NCI-H1436 (cell line): Measurements from ENCODE around the gene DUSP22.

ENCODE experiments used
- DNase-seq: peaks from one replicate; lab custom pipeline; 2025; lab: John Stamatoyannopoulos, UW

The DUSP22 gene

DNA sequence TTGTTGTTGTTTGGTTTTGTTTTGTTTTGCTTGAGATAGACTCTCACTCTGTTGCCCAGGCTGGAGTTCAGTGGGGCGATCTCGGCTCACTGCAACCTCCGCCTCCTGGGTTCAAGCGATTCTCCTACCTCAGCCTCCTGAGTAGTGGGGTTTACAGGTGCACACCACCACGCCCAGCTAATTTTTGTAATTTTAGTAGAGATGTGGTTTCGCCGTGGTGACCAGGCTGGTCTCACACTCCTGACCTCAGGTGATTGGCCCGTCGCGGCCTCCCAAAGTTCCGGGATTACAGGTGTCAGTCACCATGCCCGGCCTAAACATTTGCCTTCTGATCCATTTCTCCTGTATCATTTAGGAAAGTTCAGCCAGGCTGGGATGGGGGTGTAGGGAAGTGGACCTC lies 17.7 kb downstream of the DUSP22 start:
- no peak for DNase-seq

DNA sequence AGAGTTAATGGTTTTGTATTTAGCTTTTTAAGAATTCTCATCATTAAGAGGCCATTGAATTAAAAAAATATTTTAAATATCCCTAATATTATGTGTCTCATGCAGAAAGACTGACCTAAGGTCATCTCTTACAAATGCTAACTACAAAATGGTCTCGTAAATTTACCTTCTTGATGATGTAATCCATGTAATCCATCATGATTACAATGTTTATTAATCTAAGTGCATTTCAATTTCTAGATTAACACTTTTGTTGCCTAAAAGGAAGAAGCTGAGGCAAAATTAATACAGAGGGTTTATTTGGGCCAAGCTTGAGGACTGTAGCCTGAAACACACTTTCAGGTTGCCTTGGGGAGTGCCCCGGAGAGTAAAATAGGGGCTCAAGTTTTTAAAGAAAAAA lies 18.4 kb downstream of the DUSP22 start:
- DNase-seq: no peak

DNA sequence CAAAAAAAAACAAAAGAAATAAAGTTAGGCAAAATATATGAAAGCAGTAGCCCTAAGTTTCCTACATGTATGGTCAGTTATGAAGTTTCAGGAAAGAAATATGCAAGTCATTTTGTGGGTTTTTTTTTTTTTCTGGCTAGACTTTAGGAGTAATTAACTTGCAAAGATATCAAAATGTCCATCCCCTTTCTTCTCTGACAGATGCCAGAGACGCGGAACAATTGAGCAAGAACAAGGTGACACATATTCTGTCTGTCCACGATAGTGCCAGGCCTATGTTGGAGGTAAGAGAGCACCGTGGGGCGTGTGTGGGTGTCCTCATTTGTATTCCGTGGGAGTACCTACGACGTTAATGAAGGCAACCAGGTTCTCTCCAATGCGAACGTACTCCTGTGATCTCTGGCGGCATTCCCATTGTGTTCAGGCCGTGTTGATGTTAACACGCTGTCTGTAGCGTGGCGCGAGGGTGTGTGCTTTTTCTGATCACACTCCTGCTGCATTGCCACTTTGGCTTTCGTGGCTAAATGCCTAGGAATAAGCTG lies 19.5 kb downstream of the DUSP22 start:
- no peak for DNase-seq

DNA sequence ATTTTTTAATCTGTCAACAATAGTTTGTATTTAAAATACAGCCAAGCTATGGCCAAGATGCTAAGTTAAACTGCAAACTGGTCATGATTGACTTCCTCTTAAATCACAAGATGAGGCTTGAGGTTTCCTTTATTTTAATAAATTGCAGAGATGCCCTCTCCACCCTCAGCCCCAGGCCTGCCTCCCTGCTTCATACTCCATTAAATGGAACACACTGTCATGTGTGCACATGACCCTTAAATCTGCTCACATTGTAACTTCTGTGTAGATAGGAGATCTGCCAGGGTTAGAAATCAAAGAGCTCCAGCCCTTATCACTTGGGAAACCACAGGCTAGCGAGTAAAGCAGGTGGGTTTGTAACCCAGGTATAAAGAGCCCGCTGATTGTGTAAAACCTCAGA lies 20.8 kb downstream of the DUSP22 start:
- DNase-seq: no peak

DNA sequence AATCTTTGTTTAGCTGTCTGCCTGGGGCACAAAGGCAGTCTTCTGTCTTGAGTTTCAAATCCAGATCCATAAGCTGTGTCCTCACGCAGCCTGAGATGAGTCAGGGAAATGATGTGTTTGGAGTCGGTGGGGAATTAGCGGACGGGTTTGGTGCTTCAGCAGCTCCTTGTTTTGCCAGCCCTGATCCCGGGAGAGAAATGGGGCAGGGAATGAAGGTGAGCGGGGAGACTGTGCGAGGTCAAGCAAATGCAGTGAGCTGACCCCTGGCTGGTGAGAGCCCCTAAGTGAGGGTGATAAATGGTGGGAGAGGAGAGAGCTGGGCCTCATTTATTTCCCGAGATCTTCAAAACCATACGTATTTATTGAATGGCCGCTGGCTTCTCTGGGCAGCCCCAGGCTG lies 21.6 kb downstream of the DUSP22 start:
- DNase-seq: no peak

DNA sequence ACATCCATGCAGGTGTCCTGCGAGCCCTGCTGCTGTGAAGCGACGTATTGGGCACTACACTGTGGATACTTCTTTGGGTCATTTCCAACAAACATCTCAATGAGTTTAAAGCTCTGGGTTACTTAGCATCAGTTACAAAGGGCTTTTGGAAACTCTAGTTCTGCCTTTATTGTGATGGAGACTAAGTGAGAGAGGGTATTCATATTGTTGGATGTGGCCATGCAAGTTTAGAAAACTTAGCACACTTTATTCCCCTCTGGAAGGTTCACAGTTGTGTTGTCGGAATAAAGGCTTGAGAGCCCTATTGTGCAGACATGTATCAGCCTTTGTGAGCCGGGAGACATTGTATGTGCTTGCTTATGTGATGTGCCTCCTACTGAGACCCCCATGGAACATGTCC lies 22.1 kb downstream of the DUSP22 start:
- DNase-seq: no peak

DNA sequence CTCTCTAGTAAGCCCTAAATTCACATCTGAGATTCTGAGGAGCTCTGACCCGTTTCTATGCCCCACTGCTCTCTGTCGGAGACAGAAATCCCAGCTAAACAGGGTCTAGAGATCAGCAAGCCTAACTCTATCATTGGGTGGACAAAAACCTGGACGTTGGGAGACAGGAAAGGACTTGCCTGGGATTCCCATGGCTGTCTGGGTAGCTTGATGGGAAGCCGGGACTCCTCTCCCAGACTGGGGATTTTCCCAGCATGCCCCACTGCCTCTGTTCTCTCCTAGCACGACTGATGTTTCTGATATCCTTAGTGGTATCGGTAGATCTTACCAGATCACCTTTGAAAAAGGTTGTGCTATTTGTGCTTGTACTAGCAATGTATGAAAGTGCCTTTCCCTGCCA lies 22.9 kb downstream of the DUSP22 start:
- DNase-seq: no peak

DNA sequence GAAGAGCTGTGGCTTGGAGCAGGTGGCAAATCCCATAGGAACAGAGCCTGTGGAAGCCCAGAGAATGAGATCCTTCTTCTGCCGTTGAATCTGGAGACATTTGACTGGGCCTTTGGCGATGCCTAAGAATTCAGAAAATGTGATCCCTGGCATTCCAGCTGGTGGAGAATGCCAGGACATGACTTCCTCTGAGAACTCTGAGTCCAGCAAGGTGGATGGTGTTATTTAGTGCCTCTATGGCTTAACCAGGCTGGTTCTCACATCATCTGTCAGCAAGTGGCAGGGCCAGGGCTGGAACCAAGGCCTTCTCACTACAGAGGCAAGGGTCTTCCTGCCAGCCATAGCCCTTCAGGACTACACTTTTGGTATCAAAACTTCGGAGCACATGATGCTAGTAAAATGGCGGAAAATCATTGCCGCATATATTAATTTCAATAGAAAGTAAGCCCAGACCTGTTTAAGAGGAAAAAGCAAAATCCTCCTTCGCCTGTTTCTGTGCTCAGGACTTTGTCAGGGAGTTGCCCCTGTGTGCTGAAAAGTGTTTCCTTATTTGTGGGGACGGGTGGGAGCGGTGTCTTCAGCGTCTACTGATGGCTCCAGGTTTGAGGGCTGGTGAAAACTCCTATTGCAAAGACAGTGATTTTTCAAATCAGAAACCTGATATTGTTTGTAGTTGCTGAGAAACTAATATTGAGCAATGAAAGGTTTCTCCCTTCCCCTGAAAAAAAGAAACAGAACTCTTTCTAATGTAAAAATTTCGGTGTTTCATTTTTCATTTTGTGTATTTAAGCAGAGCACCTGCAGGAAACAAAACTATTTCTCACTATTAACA lies 23.9 kb downstream of the DUSP22 start:
- no peak for DNase-seq

DNA sequence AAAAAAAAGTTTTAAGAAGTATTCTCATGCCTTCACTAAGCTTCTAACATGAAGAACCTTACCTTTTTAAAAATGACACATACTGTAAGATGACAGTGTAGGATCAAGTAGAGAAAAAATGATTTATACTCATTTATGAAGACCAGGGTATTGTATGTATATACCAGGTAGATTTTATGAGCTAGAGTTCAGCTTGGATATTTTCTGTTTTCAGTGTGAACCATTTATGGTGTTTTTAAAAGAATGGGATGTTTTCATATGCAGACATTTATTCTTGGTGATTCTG lies 24.4 kb downstream of the DUSP22 start:
- no peak for DNase-seq

DNA sequence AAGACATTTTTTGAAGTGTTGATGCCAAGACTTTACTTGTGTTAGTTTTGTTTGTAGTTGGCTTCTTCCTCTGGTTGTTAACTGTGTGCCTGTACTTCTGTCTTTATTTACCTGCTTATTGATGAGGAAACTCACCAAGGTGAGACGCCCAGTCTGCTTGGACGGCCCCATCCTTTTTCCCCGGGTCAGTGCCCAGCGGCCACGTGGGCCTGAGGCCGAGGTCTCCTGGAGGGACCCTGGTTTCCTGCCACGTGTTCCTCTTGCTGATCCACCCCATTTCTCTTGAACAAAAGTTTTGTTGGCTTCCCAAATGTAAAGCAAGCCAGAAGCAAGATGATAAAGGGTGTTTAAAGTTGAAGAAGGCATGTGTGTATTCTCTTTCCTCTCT lies 24.8 kb downstream of the DUSP22 start:
- no peak for DNase-seq

DNA sequence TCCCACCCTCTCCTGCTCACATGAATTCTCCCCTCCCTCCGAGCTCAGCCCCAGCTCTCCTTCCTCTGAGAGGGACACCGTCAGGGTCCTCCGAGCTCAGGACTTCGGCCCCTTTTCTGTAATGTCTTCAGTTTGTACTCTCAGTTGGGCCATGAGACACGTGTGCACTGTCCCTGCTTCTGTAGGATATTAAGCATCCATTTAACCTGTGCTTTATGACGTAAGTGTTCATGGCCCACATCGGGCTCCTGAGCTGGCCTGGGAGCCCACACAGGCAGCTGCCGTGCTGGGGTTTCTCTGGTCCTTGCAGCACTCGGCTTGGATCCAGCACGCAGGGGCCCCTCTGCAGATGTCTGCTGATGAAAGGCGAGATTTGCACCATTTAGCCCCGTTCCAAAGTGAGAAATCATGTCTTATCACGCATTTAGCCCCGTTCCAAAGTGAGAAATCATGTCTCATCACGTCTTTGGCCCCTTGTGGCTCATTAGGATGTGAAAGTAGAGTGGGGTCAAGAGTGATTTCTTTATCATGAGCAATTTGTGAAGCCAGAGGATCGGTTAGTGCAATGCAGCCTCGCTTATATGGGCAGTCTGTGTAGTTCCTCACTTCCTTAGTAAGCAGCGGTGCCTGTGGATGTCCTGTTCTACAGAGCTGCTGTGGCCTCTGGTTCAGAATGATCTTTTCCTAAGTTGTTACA lies 25.3 kb downstream of the DUSP22 start:
- DNase-seq: no peak

DNA sequence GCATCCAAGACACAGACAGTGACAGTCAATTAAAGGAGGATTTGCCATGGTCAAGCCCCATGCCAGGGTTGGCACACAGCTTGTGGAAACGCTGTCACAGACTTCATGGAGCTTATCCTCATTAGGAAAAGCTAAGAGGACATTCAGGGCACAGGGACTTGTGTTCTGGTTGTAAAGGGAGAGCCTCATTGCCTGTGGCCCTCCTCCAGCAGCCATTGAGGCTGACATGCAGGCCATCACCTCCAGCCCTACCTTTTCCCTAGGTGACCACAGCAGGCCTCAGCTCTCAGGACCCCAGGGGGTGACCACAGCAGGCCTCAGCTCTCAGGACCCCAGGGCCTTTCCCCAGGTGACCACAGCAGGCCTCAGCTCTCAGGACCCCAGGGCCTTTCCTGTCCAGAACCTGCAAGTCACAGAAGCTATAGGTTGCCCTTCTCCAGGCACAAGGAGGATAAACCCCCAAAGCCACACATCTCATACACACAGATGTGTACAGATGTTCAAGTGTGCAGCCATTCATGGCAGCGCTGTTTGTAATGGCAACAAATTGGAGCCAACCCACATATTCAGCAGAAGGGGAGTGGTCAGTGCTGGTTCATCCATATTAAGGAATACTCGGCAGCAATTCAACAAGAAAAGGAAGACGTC lies 26.1 kb downstream of the DUSP22 start:
- no peak for DNase-seq

DNA sequence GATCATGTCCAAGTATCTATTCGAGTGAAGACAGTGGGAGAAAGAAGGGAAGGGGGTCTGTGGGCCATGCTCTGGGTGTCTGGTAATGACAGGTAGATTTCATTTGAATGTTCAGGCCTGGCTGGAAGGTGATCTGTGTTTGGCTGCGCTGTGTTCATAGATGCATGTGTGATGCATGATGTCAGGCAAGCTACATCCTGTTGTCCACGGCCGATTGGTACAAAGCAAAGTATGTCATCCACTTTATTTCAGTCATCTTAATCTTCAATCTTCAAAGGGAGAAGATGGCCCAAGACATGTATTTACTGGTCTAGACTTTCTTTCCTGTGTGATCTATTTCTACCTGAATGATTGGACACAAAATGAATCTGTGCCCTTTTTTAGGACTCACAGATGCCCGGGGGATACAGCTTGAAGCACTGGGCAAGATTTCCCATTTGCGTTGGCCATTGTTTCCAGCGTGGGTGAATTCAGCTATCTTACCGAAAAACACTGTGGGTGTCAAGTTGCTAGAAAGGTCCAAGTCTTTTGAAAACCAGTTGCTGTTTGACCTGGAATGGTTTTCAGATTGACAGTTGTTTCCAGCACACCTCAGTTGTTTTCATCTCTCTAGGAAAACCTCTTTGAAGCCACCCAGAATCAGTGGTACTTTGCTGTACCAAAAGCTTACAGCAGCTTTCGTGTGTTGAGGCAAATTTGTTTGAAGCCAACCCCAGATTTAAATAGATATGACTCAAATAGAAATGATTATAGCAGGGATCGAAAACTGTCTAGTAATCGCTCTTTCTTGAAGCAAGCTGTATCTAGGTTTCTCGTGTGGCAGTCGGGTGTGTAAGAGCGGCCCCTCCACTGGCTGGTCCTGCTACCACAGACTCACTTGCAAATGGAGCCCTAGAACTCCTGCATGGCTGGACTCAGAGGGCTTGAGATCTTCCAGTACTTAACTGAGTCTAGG lies 27.2 kb downstream of the DUSP22 start:
- no peak for DNase-seq

DNA sequence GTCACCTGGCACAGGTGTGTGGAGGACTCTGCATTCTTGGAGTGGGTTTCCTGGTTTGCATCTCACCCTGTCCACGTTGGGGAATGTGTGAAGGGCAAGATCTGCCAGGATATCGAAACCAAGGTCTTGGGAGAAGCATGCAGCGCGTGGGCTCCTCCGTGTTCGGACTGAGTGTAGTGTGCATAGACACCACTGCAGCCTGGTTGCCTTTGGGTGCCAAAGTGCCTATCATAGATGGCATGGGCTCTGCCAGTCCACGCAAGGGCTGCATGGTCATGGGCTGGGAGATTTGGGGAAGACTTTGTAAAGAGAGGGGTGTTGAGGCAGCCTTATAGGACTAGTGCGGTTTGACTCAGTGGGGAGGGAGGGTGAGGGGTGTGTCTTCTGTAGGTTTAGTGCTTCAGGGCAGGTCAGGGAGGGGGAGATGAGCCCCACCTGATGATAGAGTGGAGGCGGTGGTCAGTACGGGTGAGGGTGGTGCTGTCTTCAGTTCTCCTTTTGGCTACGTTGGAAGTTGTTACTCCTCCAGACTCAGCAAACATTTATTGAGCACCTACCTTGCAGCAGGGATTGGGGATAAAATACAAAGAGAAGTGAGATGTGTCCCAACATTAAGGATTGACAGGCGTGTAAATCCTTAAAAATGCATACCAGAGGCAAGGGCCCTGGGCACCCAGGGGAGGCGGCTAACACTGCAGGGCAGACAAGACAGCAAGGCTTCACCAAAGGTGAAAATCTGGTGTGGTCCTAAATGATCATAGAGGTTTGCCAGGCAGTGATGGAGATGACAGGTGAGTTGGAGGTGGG lies 28.3 kb downstream of the DUSP22 start:
- no peak for DNase-seq

DNA sequence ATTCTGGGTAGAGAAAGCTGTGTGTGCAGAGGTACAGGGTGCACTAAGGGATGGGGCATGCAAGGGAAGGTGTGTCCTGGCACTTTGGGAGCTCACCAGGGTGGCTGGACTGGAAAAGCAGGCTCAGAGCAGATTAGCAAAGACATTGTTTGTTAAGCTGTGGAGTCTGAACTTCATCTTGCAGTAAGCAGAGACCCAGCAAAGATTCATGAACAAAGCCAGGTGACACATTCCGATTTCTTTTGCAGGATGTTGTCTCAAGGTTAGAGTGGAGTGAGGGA lies 28.8 kb downstream of the DUSP22 start:
- DNase-seq: no peak

DNA sequence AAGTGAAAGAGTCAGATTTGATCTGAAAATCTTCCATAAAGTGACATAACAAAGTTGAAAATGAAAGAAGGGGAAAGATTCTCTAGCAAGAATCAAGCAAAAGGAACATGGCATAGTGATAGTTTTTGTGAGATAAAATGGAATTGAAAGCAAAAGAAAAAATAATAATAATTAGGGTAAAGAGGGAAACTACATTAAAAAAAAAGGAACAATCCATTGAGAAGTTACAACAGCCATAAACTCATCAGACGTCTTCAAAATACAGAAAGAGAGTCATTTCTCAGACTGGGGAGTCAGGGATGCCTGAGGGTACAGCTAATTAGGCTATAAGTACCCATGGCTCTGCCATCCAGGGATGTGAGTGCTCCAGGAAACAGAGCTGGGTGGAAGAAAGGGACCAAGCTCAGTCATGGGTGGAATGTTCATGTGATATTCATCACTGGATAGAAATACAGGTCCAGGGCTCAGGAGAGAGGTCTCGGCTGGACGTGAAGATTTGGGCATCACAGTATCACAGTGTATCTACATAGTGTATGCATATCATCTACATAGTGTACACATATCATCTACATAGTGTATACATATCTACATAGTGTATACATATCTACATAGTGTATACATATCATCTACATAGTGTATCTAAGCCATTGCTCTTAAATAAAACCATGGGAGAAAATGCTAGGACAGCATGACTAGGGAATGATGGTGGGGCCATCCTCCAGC lies 29.4 kb downstream of the DUSP22 start:
- no peak for DNase-seq

DNA sequence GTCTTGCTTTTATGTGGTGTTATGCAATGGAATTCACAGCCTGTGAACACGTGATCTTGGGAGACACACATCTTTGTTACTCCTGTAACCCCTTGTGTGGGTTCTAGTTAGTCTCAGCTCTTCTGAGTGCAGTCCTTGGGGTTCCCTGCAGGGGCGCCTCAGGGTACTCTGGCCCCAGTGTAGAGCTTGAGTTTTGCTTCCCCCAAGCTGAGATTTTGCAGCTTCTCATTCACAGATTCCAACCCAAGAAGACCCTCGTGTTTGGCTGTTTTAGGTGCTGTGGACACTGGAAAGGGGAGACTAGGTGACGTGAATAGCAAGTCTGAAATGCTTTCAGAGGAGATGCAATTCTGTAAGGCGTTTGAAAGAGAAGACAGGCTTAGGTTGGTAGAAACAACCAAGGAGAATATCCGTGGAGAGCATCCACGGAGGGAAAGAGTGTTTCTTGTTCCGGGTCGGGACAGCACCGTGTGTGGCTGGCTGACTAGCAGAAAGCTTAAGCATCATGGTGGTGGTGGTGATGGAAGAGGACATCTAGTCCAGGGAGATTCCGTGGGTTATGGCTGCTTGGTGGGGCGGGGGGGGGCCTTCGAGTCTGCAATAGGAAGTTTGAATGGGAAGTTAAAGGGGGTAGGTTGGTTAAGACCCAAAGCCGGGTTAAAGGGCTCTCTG lies 30.1 kb downstream of the DUSP22 start:
- no peak for DNase-seq

DNA sequence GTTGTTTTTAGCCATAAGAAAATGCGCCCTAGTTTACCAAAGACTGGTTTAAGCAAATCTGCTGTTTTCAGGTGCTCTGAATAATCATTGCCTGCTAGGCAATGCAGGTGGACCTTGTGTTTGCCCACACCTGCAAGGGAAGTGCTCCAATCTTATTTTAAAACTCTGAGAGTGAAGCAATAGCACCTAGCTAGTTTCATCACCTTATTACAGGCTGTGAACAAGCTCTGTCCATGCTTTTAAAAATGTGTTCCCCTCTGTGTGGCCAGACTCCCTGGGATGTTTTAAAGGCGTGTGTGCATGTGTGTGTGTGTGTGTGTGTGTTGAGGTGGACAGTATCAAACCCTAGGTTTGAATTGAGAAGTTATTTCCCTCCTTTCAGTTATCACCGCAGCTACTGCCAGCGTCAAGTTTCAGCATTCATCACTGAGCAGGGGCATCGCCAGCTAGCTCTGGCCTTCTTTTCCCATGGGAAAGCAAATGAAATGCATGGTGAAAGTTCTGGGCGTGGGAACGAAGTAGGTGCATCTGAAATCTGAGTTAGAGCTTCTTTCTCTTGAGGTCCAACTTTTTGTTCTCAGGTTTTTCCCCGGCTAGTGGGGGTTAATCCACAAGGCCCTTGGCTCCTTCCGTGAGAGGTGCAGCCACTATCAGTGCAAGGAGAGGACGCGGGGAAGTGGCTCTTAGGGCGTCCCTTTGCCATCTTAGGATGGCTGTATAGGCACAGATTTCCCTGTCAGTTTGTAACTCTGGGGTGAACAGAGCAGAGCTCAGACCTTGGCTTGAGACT lies 30.8 kb downstream of the DUSP22 start:
- no peak for DNase-seq

DNA sequence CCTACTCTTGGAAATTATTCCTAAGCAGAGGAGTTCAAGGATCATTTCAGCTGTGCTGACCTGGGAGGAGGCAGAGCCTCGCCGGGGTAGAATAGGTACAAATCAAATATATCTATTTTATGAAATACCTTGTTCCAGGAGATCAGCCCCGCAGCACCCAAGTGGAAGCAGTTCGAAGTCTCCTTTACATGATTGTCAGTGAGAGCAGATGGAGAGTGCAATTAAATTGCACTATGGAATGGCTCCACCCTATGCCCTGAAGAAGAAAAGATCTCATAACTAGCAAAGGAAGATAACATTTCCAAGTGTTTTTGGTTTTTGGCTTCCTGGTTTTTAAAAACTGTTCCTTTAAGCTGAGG lies 31.4 kb downstream of the DUSP22 start:
- no peak for DNase-seq
